GF-D8 (cell line): ENCODE results near the gene TXNRD2.
A peak's percentile ranks its signal among the peaks of the same experiment; 100 is the strongest.

Experiments
- DNase-seq: peaks from one replicate; lab custom pipeline; 2025; lab: John Stamatoyannopoulos, UW

The TXNRD2 gene

DNA sequence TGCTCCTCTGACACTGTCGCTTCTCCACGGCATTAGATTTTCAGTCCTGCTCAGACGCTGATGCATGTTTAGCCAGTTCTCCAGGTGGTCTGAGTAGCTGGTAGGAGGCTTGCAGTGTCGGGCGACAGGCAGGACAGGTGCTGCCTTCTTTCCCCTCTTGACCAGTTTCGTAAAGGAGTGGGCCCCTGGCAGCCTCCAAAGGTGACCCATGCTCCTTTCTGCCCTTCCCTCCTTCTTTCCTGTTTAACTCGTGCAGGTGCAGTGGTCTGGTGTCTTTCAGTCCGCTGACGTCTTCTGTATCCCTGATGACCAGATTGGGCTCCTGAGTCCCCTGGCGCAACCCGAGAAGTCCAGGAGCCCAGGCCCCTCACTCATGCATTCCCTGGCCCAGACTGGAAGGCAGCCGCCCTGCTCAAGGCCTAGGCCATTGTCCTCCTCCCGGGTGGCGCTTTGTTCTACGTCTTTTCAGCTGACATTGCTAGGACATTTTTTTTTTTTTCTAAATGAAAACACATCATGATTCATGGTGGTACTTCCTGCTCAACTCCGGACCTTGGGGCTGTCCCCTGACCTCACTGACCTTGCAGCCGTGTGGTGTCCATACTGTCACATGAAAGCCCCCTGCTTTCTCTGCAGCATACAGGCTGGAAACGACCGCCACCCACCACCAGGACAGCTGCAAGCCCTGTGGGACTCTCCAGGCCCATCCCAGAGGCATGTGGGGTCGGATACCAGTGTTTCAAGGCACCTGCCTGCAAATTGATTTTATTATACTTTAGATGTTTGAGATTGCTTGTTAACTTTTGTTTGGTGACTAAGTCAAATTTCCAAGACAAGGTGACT, 25.5 kb upstream of the TXNRD2 start:
- no peak for DNase-seq

DNA sequence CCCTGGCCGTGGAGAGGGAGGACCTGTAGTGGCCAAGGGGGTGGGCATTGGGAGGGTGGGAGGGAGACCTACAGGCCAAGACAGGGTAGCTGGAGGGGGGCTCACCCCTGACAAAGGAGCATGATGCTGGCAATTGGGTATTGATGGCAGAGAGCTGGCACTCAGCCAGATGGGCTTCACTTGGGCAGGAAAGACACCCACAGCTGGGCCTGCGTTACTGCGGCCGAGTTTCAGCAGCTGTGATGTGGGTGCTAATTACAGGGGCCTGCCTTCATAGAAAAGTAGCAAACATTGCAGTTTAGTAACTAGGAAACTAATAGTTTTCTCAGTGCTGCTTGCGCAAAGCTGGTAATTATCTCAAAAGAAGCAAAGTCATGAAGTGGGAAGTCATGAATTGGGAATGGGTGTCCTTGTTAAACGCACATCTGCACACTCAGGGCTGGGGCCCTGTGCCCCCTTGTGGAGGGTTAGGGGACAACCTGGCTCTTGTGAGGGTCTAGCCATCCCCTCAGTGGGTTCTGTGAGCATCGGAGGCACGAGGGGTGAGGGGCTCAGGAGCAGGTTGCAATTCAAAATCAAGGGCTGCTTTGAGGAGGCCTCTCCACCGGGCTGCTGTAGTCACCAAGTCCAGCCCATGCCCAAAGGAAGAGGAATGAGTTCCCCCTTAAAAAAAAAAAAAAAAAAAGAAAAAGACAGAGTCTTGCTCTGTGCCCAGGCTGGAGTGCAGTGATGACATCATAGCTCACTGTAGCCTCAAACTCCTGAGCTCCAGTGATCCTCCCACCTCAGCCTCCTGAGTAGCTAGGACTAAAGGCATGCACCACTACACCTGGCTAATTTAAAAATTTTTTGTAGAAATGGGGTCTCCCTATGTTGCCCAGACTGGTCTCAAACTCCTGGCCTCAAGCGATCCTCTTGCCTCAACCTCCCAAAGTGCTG, 24.4 kb upstream of the TXNRD2 start:
- DNase-seq, result peak; percentile 37

DNA sequence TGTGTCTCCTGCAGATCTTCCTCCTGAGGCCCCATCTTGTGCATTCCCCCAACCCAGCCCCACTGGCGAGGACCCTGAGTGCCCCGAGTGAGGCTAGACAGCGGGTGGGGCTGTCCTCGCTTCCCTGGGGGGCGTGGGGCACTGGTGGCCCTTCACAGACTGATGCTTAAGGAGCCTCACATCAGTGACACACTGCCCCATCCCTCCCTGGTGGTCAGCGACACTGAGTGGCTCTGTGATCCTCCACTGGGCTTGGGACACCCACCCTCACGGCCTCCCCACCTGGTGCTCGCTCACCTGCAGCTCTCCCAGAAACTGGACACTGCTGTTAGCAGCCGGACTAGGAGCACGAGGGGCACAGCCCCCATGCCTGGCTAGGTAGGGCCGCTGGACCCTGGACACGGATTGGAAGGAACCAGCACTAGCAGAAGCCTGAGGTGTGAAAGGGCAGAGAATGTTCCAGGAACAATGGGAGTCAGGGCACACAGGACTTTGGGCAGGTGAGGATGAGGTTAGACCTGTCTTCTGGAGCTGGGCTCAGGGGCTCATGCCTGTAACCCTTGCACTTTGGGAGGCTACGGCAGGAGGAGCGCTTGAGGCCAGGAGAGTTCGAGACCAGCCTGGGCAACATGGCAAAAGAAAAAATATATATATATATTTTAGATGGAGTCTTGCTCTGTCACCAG, 23.2 kb upstream of the TXNRD2 start:
- DNase-seq, result no peak

DNA sequence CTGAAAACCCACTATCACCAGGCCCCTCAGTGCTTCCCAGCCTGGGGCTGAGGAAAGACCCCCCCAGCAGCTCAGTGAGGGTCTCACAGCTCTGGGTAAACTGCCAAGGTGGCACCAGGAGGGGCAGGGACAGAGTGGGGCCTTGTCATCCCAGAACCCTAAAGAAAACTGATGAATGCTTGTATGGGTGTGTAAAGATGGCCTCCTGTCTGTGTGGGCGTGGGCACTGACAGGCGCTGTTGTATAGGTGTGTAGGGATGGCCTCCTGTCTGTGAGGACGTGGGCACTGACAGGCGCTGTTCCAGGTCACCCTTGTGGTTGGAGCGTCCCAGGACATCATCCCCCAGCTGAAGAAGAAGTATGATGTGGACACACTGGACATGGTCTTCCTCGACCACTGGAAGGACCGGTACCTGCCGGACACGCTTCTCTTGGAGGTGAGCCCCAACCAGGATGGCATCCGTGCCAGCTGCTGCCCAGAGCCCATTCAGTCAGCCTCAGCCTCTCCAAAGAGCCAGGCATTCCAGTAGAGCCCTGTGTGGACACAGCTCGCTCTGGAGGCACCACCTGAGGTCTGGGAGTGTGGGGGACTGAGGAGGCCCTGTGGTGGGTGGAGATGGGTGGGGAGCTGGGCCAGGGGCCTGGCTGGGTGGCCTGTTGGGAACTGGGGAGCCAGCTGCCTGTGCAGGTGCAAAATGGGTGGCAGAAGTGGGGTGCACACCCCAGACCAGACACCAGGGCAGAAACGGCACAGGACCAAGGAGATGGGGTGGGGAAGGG, 22.4 kb upstream of the TXNRD2 start:
- no peak for DNase-seq

DNA sequence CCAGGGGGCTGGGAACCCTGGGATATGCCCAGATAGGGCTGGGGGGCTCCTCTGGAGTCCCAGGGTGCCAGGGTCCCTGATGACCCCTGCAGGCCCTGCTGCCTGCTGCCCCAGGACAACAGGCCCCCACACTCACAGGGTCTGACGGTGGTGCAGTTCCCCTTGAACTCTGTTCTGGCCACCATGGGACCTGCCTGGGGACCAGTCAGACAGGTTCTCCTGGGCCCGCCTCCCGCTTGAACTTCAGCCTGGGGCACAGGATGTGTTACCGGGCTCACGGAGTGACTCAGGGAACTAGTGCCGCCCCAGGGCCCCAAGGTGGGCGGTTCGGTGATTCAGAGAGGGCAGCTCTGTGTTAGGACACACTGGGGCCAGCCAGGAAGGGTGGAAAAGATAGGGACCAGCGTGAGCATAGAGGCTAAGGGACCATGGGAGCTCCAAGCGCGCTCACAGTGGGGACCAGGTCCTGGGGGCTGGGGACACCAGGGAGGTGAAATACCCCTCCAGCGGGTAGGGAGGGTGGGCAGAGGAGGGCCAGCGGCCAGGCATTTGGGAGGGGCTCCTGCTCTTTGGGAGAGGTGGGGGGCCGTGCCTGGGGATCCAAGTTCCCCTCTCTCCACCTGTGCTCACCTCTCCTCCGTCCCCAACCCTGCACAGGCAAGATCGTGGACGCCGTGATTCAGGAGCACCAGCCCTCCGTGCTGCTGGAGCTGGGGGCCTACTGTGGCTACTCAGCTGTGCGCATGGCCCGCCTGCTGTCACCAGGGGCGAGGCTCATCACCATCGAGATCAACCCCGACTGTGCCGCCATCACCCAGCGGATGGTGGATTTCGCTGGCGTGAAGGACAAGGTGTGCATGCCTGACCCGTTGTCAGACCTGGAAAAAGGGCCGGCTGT, 21.5 kb upstream of the TXNRD2 start:
- DNase-seq, result no peak

DNA sequence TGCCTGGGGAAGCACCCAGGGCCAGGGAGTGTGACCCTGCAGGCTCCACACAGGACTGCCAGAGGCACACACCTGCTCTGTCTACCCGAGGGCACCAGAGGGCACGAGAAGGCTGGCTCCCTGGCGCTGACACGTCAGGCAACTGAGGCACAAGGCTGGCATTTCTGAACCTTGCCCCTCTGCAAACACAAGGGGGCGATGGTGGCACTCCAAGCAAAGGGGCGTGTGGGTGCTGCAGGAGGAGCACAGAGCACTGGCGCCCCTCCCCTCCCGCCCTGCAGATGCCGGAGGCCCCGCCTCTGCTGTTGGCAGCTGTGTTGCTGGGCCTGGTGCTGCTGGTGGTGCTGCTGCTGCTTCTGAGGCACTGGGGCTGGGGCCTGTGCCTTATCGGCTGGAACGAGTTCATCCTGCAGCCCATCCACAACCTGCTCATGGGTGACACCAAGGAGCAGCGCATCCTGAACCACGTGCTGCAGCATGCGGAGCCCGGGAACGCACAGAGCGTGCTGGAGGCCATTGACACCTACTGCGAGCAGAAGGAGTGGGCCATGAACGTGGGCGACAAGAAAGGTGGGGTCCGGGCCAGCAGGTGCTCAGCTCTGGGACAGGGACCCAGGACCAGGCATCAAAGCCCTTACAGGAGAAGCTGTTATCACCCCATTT, 20.8 kb upstream of the TXNRD2 start:
- no peak for DNase-seq

DNA sequence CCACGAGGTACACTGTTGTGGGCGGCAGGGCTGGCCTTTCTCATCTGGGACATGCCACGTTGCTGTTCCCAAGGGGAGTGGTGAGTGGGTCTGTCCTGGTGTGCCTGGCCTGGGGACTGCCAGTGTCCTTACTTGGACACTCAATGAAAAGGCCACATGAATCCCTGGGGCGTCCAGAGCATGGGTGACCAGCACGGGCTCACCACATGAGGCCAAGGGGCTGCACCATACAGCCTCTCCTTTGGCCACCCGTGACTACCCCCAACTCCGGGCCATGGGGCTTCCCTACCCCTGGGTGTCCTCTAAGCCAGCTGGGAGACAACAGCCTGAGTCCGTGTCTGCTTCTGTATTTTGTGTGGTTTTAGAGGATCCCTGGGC, 20.2 kb upstream of the TXNRD2 start:
- DNase-seq, result no peak

DNA sequence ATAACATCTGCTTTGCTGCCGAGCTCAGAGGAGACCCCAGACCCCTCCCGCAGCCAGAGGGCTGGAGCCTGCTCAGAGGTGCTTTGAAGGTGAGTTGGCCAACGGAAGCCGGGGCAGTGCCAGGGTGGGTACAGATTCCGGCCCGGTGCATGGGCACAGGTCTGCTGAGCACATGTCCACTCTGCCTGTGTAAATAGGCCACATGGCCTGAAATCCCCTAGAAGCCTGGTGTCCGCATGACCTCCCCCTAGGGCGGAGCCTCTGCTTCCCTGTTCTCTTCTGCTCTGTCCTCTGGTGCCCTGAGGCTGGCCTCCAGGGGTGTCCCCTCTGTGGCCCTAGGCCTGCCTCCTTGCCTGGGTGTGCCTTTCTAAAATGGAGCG, 19.6 kb upstream of the TXNRD2 start:
- no peak for DNase-seq

DNA sequence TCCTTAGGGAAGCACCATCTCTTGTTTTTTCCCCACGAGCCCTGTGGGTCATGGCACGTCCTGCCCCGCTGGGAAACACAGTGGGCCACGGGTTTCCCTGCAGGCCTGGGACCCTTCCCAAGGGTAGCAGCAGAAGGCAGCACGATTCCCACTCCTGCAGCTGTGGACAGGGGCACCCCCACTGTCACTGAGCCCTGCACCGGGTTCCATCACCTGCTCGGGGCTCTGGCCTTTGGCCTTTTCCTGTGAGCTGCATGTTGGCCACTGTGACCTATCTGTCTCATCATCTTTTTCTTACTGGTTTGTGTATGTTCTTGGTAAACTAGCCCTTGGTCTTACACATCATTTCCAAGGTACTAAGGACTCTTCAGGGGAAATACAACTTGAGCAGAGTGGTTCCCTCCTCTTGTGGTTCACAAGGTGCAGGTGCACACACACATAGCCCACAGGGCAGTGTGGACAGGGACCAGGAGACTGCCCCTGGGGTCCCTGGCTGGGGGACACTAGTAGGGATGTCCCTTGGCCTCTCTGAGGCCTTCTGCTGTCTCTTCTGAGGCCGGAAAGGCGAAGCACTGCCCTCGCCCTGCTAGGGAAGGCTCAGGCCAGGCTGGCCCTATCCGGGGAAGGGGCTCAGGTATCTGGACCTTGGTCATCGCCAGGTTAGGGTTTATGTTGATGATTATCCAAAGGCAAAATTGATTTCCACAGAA, 19.0 kb upstream of the TXNRD2 start:
- no peak for DNase-seq

DNA sequence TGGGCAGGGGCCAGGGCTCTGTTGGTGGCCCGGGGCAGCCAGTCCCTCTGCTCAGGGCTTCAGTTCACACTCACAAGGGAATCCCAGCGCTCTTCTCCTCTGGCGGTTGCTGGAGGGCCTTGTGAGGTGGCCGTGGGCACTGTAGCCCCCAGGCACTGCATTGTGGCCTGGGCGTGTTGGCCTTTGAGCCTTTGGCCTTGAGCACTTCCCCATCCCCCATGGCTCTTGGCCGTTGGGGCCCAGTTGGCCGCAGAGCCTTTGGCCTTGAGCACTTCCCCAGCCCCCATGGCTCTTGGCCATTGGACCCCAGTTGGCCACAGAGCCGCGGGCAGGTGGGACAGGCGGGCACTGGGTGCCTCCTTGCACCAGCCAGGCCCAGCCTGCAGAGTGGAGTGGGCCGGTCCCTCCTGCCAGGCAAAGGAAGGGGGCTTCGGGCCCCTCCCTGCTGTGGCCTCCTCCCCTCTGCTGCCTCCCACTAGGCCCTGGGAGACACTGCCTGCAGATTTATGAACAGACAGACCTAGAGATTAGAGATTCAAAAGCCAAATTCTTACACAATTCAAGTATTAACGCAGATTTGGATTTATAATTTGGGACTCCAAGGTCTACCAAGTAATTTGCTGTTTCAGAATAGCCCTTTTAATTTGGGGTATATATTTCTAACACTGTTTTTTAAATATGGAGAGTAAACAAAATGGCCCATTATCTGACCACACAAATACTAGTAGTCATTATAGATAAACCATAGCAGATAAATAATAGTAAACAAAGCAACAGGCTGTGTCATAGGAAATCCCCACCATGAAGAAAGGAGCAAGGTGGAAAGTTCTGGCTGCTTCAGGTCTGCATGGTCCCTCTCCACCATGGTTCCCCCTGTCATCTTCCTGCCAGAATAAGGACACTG, 18.2 kb upstream of the TXNRD2 start:
- no peak for DNase-seq

DNA sequence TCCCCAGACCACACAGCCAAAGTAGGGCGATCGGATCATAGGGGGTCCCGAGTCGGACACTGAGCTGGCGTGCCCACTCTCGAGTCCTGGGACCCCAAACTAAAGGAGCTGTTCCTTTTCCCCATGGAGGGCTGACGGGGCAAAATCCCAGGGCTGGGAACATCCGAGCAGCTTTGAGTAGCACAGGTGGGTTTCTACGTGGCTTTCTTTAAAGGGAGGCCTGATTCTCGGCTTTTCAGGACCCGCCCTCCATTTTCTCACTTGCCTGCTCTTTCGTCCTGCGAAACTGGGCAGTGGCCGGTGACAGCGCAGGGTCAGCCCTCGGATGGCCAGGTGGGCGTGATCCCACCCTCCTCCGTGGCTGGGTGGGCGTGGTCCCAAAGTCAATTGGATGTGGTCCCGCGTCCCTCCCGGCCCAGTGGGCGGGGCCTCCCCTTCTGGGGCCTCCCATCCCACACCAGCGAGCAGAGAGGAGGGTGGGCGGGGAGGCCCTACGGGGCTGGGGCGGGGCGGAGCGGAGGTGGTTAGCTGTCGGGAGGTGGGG, 17.5 kb upstream of the TXNRD2 start:
- DNase-seq, result no peak

DNA sequence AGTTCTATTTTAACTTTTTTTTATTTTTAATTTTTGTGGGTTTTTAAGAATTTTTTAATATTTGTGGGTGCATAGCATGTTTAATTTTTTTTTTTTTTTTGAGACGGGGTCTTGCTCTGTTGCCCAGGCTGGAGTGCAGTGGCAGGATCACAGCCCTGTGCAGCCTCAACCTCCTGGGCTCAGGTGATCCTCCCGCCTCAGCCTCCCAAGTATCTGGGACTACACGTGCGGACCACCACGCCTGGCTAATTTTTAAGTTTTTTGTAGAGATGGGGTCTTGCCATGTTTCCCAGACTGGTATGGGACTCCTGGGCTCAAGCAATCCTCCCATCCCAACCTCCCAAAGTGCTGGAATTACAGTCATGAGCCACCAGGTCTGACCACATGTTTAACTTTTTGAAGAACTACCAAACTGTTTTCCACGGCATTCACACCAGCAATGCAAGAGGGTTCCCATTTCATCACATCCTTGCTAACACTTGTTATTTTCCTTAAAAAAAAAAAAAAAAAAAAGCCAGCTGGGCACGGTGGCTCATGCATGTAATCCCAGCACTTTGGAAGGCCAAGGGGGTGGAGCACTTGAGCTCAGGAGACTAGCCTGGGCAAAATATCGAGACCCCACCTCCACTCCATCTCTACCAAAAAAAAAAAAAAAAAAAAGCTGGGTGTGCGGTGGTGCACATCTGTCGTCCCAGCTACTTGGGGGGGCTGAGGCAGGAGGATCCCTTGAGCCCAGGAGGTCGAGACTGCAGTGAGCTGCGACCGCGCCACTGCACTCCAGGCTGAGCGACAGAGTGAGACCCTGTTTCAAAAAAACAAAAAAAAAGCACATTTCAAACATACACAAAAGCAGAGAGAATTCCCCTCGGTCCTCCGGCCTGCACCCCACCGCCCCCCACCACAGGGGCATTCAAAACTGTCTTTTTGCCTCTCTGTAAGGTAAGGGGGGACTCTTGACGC, 16.7 kb upstream of the TXNRD2 start:
- no peak for DNase-seq

DNA sequence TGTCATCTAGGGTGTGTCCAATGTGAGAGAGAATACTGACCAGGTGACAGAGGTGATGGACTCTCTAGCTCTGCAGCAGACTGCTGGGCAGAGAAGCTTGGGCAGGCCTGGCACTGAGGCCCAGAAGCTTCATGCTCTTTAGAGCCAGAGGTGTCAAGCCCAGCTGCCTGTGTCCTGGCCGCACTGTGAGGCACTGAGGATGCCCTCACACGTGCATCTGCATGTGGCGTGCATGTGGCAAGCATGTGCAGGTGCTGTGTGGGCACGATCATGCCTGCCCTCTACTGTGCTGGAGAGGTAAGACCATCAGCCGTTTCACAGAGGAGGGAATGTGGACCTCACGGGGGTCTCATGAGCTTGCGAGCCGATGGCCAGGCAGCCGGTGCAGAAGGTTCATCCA, 15.8 kb upstream of the TXNRD2 start:
- no peak for DNase-seq

DNA sequence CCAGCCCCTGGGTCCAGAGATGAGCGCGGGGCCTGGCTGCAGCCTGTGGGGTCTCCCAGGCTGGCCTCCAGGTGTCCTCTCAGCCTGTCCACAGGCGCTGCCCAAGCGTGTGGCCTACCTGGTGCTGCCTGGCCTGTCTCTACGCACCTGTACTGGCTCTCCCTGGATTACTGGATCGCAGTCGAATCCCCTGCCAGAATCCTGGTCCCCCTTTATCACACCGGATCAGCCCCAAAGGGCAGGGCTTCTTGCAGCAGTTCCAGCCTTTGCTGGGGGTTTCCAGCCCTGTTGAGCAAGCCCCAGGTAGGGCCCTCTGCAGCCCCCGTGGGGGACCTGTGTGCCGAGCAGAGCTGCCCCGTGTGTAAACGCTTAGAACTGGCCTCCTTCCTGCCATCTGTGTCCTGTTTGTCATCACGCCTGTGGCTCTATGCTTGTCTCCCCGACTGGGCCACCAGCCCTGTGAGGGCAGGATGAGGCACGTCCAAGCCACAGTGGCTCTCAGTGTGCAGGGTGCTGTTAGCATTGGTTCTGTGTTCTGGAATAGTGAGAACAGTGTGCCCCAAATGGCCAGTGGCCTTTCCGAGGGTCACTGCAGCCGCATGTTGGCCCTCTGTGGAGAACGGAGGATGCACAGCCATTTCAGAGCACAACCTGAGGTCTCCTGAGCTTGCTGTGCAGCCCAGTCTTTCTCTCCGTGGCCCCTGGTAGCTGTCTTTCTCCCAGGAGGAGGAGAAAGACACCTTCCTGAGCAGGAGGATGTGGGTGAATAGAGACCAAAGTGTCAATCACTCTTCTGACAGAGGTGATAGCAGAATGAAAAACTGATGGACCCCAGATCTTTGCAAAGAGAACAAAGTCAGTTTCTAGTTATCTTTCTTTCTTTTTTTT, 13.9 kb upstream of the TXNRD2 start:
- DNase-seq, result no peak

DNA sequence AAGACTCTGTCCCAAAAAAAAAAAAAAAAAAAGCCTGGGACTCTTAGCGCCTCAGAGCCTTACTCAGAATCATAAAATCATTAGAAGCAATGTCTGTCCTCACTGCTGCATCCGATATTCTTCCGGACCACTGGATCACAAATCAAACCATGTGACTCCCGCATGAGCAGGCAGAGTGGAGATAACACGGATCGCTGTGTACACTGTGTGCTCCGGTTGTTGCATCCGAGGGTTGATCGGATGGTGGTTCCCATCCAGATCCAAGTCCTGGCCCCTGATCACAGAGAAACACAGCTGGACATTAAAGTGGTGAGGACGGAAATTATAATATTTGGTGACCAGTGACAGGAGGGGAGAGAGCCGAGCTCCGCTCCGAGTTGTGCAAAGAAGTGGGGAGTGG, 9.7 kb upstream of the TXNRD2 start:
- no peak for DNase-seq
